GM21526 (cell line): ENCODE results near the gene MEMO1.
A peak's percentile ranks its signal among the peaks of the same experiment; 100 is the strongest.
"Not testable (repeated sequence)": the region's sequence is repeated elsewhere in the genome, so short reads cannot be mapped to it uniquely, and the experiment has no call there.

Experiments
- ATAC-seq: cut with Tn5 transposase; IDR thresholded peaks from one replicate; pipeline ENCODE4 v1.9.1; 2021; ENCODE audit warnings: moderate library complexity; ENCODE audit not compliant: unreplicated experiment, low FRiP score

The MEMO1 gene

GRCh38 chr2:32010670-32011484 is at the start of gene MEMO1:
MEMO1 (minus strand) TSS chr2:32011008; CDS start chr2:32010247, 761 bp downstream.
- ATAC-seq: peak; percentile 66

GRCh38 chr2:32060266-32060665 is 49.5 kb upstream of the MEMO1 start:
- ATAC-seq: no peak

GRCh38 chr2:32058130-32058529 is 47.3 kb upstream of the MEMO1 start:
- no peak for ATAC-seq

- ATAC-seq: not testable (repeated sequence)
These were observed 43.8 kb upstream of the MEMO1 start for GRCh38 chr2:32054583-32054982.

- ATAC-seq: no peak
These were observed 41.1 kb upstream of the MEMO1 start for GRCh38 chr2:32051836-32052439.

GRCh38 chr2:32043561-32043960 is 32.8 kb upstream of the MEMO1 start:
- ATAC-seq: no peak

- peak; percentile 83 for ATAC-seq
These were observed 28.8 kb upstream of the MEMO1 start, which contains the start of gene DPY30 for GRCh38 chr2:32039447-32040219. DPY30 (minus strand) TSS chr2:32039805; CDS start chr2:32039456, 349 bp downstream.

GRCh38 chr2:32034198-32034887 is 23.5 kb upstream of the MEMO1 start:
- not testable (repeated sequence) for ATAC-seq

- ATAC-seq: not testable (repeated sequence)
These were observed 8.1 kb upstream of the MEMO1 start for GRCh38 chr2:32018789-32019482.

GRCh38 chr2:32012872-32013271 is 2.1 kb upstream of the MEMO1 start:
- no peak for ATAC-seq

GRCh38 chr2:32011485-32011960 is 715 bp upstream of the MEMO1 start:
- ATAC-seq: no peak

- ATAC-seq: peak; percentile 45
These were observed 533 bp downstream of the MEMO1 start for GRCh38 chr2:32010280-32010669.

- ATAC-seq: peak; percentile 14
These were observed 1.1 kb downstream of the MEMO1 start for GRCh38 chr2:32009516-32010256.

GRCh38 chr2:32008805-32009515 is 1.8 kb downstream of the MEMO1 start:
- no peak for ATAC-seq

GRCh38 chr2:32007121-32007391 is 3.8 kb downstream of the MEMO1 start:
- no peak for ATAC-seq

GRCh38 chr2:32005371-32005976 is 5.3 kb downstream of the MEMO1 start:
- ATAC-seq: no peak

- ATAC-seq: no peak
These were observed 7.0 kb downstream of the MEMO1 start for GRCh38 chr2:32003791-32004190.

GRCh38 chr2:32002406-32002805 is 8.4 kb downstream of the MEMO1 start:
- no peak for ATAC-seq
